Smooth muscle cell (in vitro differentiated cells): ENCODE data around the gene BAIAP3. TPM values are rescaled to one million over a fixed set of nuclear protein-coding genes. Genes with fewer than 3 reads are reported as not detected.

Experiments
- DNase-seq: peaks from one replicate; lab custom pipeline; 2025; ENCODE audit not compliant: unreplicated experiment; lab: John Stamatoyannopoulos, UW
- H2AFZ ChIP-seq: fragments of 200-600 bp; sonication (generic); 2 replicates; pipeline ENCODE4 v1.6.0; 2016; ENCODE audit warnings: antibody characterized with exemption, low read depth, mild to moderate bottlenecking
- H3F3A ChIP-seq: fragments of 200-600 bp; sonication (generic); 2 replicates; pipeline ENCODE4 v1.6.0; 2017; ENCODE audit warnings: antibody characterized with exemption, low read depth
- H3K27ac ChIP-seq: fragments of 200-600 bp; sonication (generic); 2 replicates; pipeline ENCODE4 v1.5.1; 2016; ENCODE audit warnings: low read depth, mild to moderate bottlenecking
- H3K27me3 ChIP-seq: fragments of 200-600 bp; sonication (generic); 2 replicates; pipeline ENCODE4 v1.6.1; 2016; ENCODE audit warnings: low read depth, mild to moderate bottlenecking
- H3K36me3 ChIP-seq: fragments of 200-600 bp; sonication (generic); 2 replicates; pipeline ENCODE4 v1.5.1; 2016; ENCODE audit warnings: low read depth
- H3K4me1 ChIP-seq: fragments of 200-600 bp; sonication (generic); 2 replicates; pipeline ENCODE4 v1.5.1; 2016; ENCODE audit warnings: low read depth
- H3K4me2 ChIP-seq: fragments of 200-600 bp; sonication (generic); 2 replicates; pipeline ENCODE4 v1.6.0; 2016; ENCODE audit warnings: mild to moderate bottlenecking
- H3K4me3 ChIP-seq: fragments of 200-600 bp; sonication (generic); 2 replicates; pipeline ENCODE4 v1.5.1; 2016; ENCODE audit warnings: mild to moderate bottlenecking
- H3K79me2 ChIP-seq: fragments of 200-600 bp; sonication (generic); 2 replicates; pipeline ENCODE4 v1.6.0; 2016; ENCODE audit warnings: low read depth, mild to moderate bottlenecking
- H3K9ac ChIP-seq: fragments of 200-600 bp; sonication (generic); 2 replicates; pipeline ENCODE4 v1.6.0; 2016; ENCODE audit warnings: low read depth
- H3K9me3 ChIP-seq: fragments of 200-600 bp; sonication (generic); replicated peaks from 2 replicates; pipeline ENCODE4 v1.5.1; 2016; ENCODE audit warnings: low read depth
- H4K20me1 ChIP-seq: fragments of 200-600 bp; sonication (generic); 2 replicates; pipeline ENCODE4 v1.6.0; 2016; ENCODE audit warnings: low read depth
- CTCF ChIP-seq: fragments of 200-600 bp; sonication (generic); IDR thresholded peaks from 2 replicates; pipeline ENCODE4 v1.5.1; 2017; ENCODE audit warnings: borderline replicate concordance, mild to moderate bottlenecking, antibody characterized with exemption; ENCODE audit not compliant: insufficient read depth, poor library complexity, severe bottlenecking
- WGBS: methylation state at CpG from one replicate; pipeline ENCODE4 v1.1.7; 2016; ENCODE audit warnings: low lambda C conversion rate; 5-methylcytosine and 5-hydroxymethylcytosine counted together
- polyA plus RNA-seq: library from polyadenylated mRNA; unstranded; fragments of >200 nt; fragmentation: Nextera tagmentation; extraction: Ambion mirVana; gene quantifications from 2 replicates; pipeline ENCODE4 v1.2.1, GENCODE V29; 2016
- total RNA-seq: library from RNA; depleted of rRNA; stranded (reverse); fragments of >200 nt; gene quantifications from 2 replicates; pipeline ENCODE4 v1.2.3, GENCODE V29; 2014

Gene BAIAP3
- total and polyA plus RNA-seq, 2 experiments from 2014 or later: 0.31 to 0.51 TPM

GRCh38 chr16:1286513-1287094 lies 46.8 kb upstream of the BAIAP3 start:
- Histone ChIP-seq H2AFZ (no peak overlapping the region), H3K27ac (no peak overlapping the region), H3K4me2 (no peak overlapping the region), H3F3A (no peaks in the 10 kb centered on the region), H3K4me1 (no peaks in the 10 kb centered on the region), H3K4me3 (no peak overlapping the region), H3K27me3 (peaks cover 28% of the 10 kb centered on the region), H4K20me1 (no peaks in the 10 kb centered on the region), H3K36me3 (no peaks in the 10 kb centered on the region), H3K9me3 (no peaks in the 10 kb centered on the region), H3K79me2 (no peaks in the 10 kb centered on the region), H3K9ac (no peak overlapping the region)
- TF ChIP-seq CTCF: no peak
- WGBS: 90% methylated on average over 25 of the region's 25 CpGs
- DNase-seq: no peak

- Histone ChIP-seq H3K4me1 (no peaks in the 10 kb centered on the region), H3K27me3 (peaks cover 28% of the 10 kb centered on the region), H3K4me2 (no peak overlapping the region), H3F3A (no peaks in the 10 kb centered on the region), H3K4me3 (no peak overlapping the region), H3K36me3 (no peaks in the 10 kb centered on the region), H3K9me3 (no peaks in the 10 kb centered on the region), H3K9ac (no peak overlapping the region), H2AFZ (no peak overlapping the region), H3K27ac (no peak overlapping the region), H3K79me2 (no peaks in the 10 kb centered on the region), H4K20me1 (no peaks in the 10 kb centered on the region)
- DNase-seq: no peak
- TF ChIP-seq CTCF: no peak
- WGBS: 82% methylated on average over 40 of the region's 40 CpGs
Measured at GRCh38 chr16:1287982-1288670, 45.3 kb upstream of the BAIAP3 start.

GRCh38 chr16:1288813-1289476 lies 44.5 kb upstream of the BAIAP3 start:
- WGBS: 61% methylated on average over 11 of the region's 20 CpGs
- no peak overlapping the region for H3K4me2 ChIP-seq
- DNase-seq: no peak
- no peak overlapping the region for H3K27ac ChIP-seq
- H3K27me3 ChIP-seq: peaks cover 28% of the 10 kb centered on the region
- no peaks in the 10 kb centered on the region for H3K79me2 ChIP-seq
- no peak for TF ChIP-seq CTCF
- H3K4me1 ChIP-seq: no peaks in the 10 kb centered on the region
- no peaks in the 10 kb centered on the region for H4K20me1 ChIP-seq
- no peak overlapping the region for H3K9ac ChIP-seq
- no peak overlapping the region for H3K4me3 ChIP-seq
- no peaks in the 10 kb centered on the region for H3F3A ChIP-seq
- H3K9me3 ChIP-seq: no peaks in the 10 kb centered on the region
- no peaks in the 10 kb centered on the region for H3K36me3 ChIP-seq
- no peak overlapping the region for H2AFZ ChIP-seq
